Measurements from ENCODE around the gene ACP6. TPM values are rescaled to one million over a fixed set of nuclear protein-coding genes. Genes with fewer than 3 reads are reported as not detected.

Gene ACP6
- total and polyA plus RNA-seq, 2 of the 13 experiments (the other 11 are each of a cell fraction or from before 2014, with no cell fraction given): 18.1 to 33.7 TPM

DNA sequence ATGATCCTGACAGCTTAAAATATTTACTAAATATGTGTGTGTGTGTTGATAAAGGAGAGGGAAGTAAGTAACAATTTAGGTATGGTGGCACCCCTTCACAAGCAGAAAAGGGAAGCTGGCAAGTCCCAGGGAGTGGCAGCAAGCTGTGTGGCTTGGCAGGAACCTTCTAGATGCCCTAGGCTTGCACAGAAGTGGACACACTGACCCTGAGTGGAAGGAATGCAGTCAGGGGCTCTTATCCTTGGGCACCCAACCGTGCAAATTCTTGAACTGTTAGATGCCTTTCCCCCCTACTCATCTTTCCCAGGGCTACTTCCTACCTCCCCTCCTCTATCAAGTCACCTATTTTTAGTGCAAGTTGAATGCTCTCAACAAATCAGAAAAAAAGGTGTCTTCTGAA, 18.9 kb downstream of the ACP6 start:
- no peaks in the 10 kb centered on the region for H3K79me2 ChIP-seq (ENCODE audit: insufficient read depth, low read length)
- H3K27me3 ChIP-seq (ENCODE audit: control insufficient read depth in 1 of 2, insufficient read depth in 2 of 2, low read length in 2 of 2): no peaks in the 10 kb centered on the region
- no peak for FAIRE-seq
- POLR2A ChIA-PET: no interaction called here
- no peak overlapping the region for H3K4me2 ChIP-seq (ENCODE audit: low read depth, low read length)
- DNase-seq (ENCODE audit: low spot score): no peak
- no peak overlapping the region for H3K27ac ChIP-seq (ENCODE audit: extremely low read length, insufficient read depth, low read length)
- 88% methylated on average over 1 of the region's 1 CpG for WGBS (ENCODE audit: low lambda C conversion rate)
- in situ Hi-C loops (cut with HindIII; ENCODE audit: extremely low pct_ligation_motif_present, low pct_unique_long_range_greater_than_20kb): no loop called here
- intact Hi-C loops (cut with micrococcal nuclease; ENCODE audit: unreplicated experiment): no loop called here
- TF ChIP-seq ZFX (CRISPR knock-in tag; IDR thresholded peaks at IDR 0.05; ENCODE audit: low read depth): no peak
- no peak for TF ChIP-seq NBN (conservative IDR thresholded peaks at IDR 0.05)
- no peak for TF ChIP-seq HOXA3 (CRISPR knock-in tag; IDR thresholded peaks at IDR 0.05)
- TF ChIP-seq HDAC2 (CRISPR knock-in tag; IDR thresholded peaks at IDR 0.05): no peak
- no peak for TF ChIP-seq FOSL1 (CRISPR knock-in tag; IDR thresholded peaks at IDR 0.05; ENCODE audit: borderline replicate concordance)
- no peak for TF ChIP-seq CCAR2 (optimal IDR thresholded peaks at IDR 0.05; ENCODE audit: low read depth, low read length)
- no peak for TF ChIP-seq DZIP1 (CRISPR knock-in tag; IDR thresholded peaks at IDR 0.05)
- TF ChIP-seq, protein P1, sequence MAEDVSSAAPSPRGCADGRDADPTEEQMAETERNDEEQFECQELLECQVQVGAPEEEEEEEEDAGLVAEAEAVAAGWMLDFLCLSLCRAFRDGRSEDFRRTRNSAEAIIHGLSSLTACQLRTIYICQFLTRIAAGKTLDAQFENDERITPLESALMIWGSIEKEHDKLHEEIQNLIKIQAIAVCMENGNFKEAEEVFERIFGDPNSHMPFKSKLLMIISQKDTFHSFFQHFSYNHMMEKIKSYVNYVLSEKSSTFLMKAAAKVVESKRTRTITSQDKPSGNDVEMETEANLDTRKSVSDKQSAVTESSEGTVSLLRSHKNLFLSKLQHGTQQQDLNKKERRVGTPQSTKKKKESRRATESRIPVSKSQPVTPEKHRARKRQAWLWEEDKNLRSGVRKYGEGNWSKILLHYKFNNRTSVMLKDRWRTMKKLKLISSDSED (CRISPR knock-in tag; IDR thresholded peaks at IDR 0.05): no peak
- TF ChIP-seq PITX1 (CRISPR knock-in tag; IDR thresholded peaks at IDR 0.05): no peak
- TF ChIP-seq CENPT (CRISPR knock-in tag; IDR thresholded peaks at IDR 0.05; ENCODE audit: low read depth): no peak
- TF ChIP-seq SRSF4 (IDR thresholded peaks at IDR 0.05; ENCODE audit: low read depth, low read length, poor library complexity, severe bottlenecking): no peak
- no peak for TF ChIP-seq ZBTB7B (CRISPR knock-in tag; IDR thresholded peaks at IDR 0.05)
- TF ChIP-seq ZNF746 (CRISPR knock-in tag; IDR thresholded peaks at IDR 0.05): no peak
- no peak for TF ChIP-seq TEAD2 (CRISPR knock-in tag; IDR thresholded peaks at IDR 0.05)
- TF ChIP-seq, protein P2, sequence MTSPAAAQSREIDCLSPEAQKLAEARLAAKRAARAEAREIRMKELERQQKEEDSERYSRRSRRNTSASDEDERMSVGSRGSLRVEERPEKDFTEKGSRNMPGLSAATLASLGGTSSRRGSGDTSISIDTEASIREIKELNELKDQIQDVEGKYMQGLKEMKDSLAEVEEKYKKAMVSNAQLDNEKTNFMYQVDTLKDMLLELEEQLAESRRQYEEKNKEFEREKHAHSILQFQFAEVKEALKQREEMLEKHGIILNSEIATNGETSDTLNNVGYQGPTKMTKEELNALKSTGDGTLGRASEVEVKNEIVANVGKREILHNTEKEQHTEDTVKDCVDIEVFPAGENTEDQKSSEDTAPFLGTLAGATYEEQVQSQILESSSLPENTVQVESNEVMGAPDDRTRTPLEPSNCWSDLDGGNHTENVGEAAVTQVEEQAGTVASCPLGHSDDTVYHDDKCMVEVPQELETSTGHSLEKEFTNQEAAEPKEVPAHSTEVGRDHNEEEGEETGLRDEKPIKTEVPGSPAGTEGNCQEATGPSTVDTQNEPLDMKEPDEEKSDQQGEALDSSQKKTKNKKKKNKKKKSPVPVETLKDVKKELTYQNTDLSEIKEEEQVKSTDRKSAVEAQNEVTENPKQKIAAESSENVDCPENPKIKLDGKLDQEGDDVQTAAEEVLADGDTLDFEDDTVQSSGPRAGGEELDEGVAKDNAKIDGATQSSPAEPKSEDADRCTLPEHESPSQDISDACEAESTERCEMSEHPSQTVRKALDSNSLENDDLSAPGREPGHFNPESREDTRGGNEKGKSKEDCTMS (CRISPR knock-in tag; conservative IDR thresholded peaks at IDR 0.05): no peak
- TF ChIP-seq NCOA5 (CRISPR knock-in tag; IDR thresholded peaks at IDR 0.05): no peak
- TF ChIP-seq THRA (CRISPR knock-in tag; IDR thresholded peaks at IDR 0.05; ENCODE audit: borderline replicate concordance): no peak
- peaks cover 11% of the 10 kb centered on the region for H3K4me1 ChIP-seq (ENCODE audit: insufficient read depth, low read length)
- BruUV-seq (replicated peaks): no TSS peak
- no peak overlapping the region for H3K9ac ChIP-seq (ENCODE audit: insufficient read depth, low read depth, low read length)
- H3K36me3 ChIP-seq (replicated peaks in 1 of 2; ENCODE audit: control insufficient read depth in 1 of 2, insufficient read depth in 2 of 2, low read length in 2 of 2): peaks cover 29 to 73% of the 10 kb centered on the region in 2 experiments
- H3K9me3 ChIP-seq (ENCODE audit: low read length): no peaks in the 10 kb centered on the region
- no peak overlapping the region for H2AFZ ChIP-seq (ENCODE audit: low read length)
- H4K20me1 ChIP-seq (ENCODE audit: insufficient read depth, low read length): no peaks in the 10 kb centered on the region
- no peak for ATAC-seq
- no peak overlapping the region for H3K4me3 ChIP-seq (replicated peaks in 1 of 3; ENCODE audit: insufficient read depth in 1 of 3, low read depth in 2 of 3, low read length in 3 of 3)
- CTCF ChIA-PET (ENCODE audit: low intra/inter-chr PET ratio, low total read pairs): no interaction called here
